ENCODE data around the gene DOCK8. TPM values are rescaled to one million over a fixed set of nuclear protein-coding genes. Genes with fewer than 3 reads are reported as not detected.

DOCK8 gene
- total and polyA plus RNA-seq, 2 of the 4 experiments (the other 2 are of a cell fraction) = not detected

- POLR2A ChIA-PET (ENCODE audit: unreplicated experiment) = no interaction called here
- CTCF ChIA-PET = no interaction called here
- BruUV-seq (replicated peaks) = no TSS peak
Measured at GRCh38 chr9:277601-278295, 63.1 kb downstream of the DOCK8 start.

More at GRCh38 chr9:277601-278295, 63.1 kb downstream of the DOCK8 start:
- Histone ChIP-seq H3K18ac (ENCODE audit: low read depth, low read length) (no peak overlapping the region), H3K36me3 (ENCODE audit: control insufficient read depth, insufficient read depth, low read length) (no peaks in the 10 kb centered on the region), H3K27ac (ENCODE audit: insufficient read depth, low read length) (no peak overlapping the region), H4K5ac (ENCODE audit: low read depth, low read length) (no peak overlapping the region), H4K8ac (ENCODE audit: low read depth in 2 of 2, low read length in 2 of 2) (no peak overlapping the region), H2BK120ac (ENCODE audit: low read depth, low read length) (no peak overlapping the region), H2AFZ (replicated peaks; ENCODE audit: low read length, poor library complexity) (no peak overlapping the region), H3K27me3 (ENCODE audit: control insufficient read depth, insufficient read depth, low read length) (no peaks in the 10 kb centered on the region; the same call in 1 of the 2 replicates), H3K9ac (ENCODE audit: low read depth, low read length) (no peak overlapping the region), H3K9me3 (ENCODE audit: control insufficient read depth, insufficient read depth, low read length) (no peaks in the 10 kb centered on the region), H2AK5ac (ENCODE audit: low read depth, low read length) (no peak overlapping the region), H2BK5ac (ENCODE audit: low read depth, low read length, poor library complexity, severe bottlenecking) (no peak overlapping the region), H3K14ac (replicated peaks; ENCODE audit: low read depth, low read length) (no peak overlapping the region), H4K20me1 (ENCODE audit: insufficient read depth, low read length) (no peaks in the 10 kb centered on the region), H2BK15ac (ENCODE audit: low read depth, low read length) (no peak overlapping the region), H3K4ac (ENCODE audit: low read depth, low read length) (no peak overlapping the region), H3K4me2 (ENCODE audit: low read depth, low read length) (no peak overlapping the region), H3K79me1 (ENCODE audit: low read depth in 1 of 2, low read length in 2 of 2) (no peaks in the 10 kb centered on the region), H2BK20ac (ENCODE audit: low read depth, low read length) (no peak overlapping the region), H3K56ac (ENCODE audit: extremely low read depth, insufficient read depth, low read length) (no peak overlapping the region), H3K4me1 (ENCODE audit: control insufficient read depth, insufficient read depth, low read length) (no peaks in the 10 kb centered on the region), H2AK9ac (replicated peaks; ENCODE audit: low read depth, low read length, poor library complexity) (no peak overlapping the region), H3K9me1 (ENCODE audit: insufficient read depth, low read length) (no peaks in the 10 kb centered on the region), H3K4me3 (ENCODE audit: insufficient read depth, low read depth, low read length) (no peak overlapping the region), H3K23ac (ENCODE audit: low read depth, low read length) (no peak overlapping the region), H4K91ac (ENCODE audit: insufficient read depth, low read depth, low read length) (no peak overlapping the region)
- in situ Hi-C loops (cut with MboI; ENCODE audit: low sequenced_read_pairs) (no loop called here), intact Hi-C loops (cut with micrococcal nuclease) (no loop called here), dilution Hi-C loops (cut with HindIII; ENCODE audit: low sequenced_read_pairs, unreplicated experiment) (no loop called here)
- DNase-seq = no peak
- no CpG with 5 or more reads among the region's 3 CpGs for WGBS, 2 experiments (ENCODE audit: extremely low coverage in 2 of 2, insufficient read length in 1 of 2)
- no peak for ATAC-seq (ENCODE audit: low read depth)
- TF ChIP-seq MAFK (IDR thresholded peaks at IDR 0.05; ENCODE audit: low read depth, low read length) = no peak
- no peak for TF ChIP-seq NFE2L2 (IDR thresholded peaks at IDR 0.05; ENCODE audit: low read depth, low read length)
- no peak for TF ChIP-seq FOS (IDR thresholded peaks at IDR 0.05; ENCODE audit: low read depth, low read length)
- TF ChIP-seq POLR2A (IDR thresholded peaks at IDR 0.05; ENCODE audit: low read depth, low read length) = no peak
- no peak for TF ChIP-seq CHD1 (IDR thresholded peaks at IDR 0.05; ENCODE audit: low read depth, low read length)
- TF ChIP-seq RCOR1 (IDR thresholded peaks at IDR 0.05; ENCODE audit: insufficient replicate concordance, low read length) = no peak
- no peak for TF ChIP-seq CTCF (conservative IDR thresholded peaks at IDR 0.05; ENCODE audit: low read depth, low read length)
- no peak for TF ChIP-seq SMC3 (IDR thresholded peaks at IDR 0.05; ENCODE audit: low read depth, low read length)
